ENCODE measurements around the gene SPATA13.

Gene SPATA13

GRCh38 chr13:24279327-24280110, 119.0 kb downstream of the SPATA13 start:
- Histone ChIP-seq H3K4me3 (no peak overlapping the region), H3K9me3 (replicated peaks in 1 of 11) (no peaks in the 10 kb centered on the region), H3K9ac (peak overlapping the region in 3 of 11 experiments; percentile 4 to 57 (median 25); a peak in 5 of 22 replicates), H3K27ac (peak overlapping the region in 10 of 11 experiments; percentile 6 to 74 (median 66); a peak in 17 of 22 replicates), H4K20me1 (peaks cover 0 to 51% (median 0%) of the 10 kb centered on the region in 11 experiments; a peak in 6 of 22 replicates), H3K27me3 (no peaks in the 10 kb centered on the region), H3K4me1 (peaks cover 43 to 85% (median 67%) of the 10 kb centered on the region in 10 experiments), H3K36me3 (peaks cover 5 to 46% (median 17%) of the 10 kb centered on the region in 11 experiments; a peak in 18 of 22 replicates), H3K4me2 (peak overlapping the region; percentile 12 to 69 (median 63); a peak in 20 of 22 replicates)
- TF ChIP-seq Cebpa-rat (IDR thresholded peaks at IDR 0.05) = no peak

DNA sequence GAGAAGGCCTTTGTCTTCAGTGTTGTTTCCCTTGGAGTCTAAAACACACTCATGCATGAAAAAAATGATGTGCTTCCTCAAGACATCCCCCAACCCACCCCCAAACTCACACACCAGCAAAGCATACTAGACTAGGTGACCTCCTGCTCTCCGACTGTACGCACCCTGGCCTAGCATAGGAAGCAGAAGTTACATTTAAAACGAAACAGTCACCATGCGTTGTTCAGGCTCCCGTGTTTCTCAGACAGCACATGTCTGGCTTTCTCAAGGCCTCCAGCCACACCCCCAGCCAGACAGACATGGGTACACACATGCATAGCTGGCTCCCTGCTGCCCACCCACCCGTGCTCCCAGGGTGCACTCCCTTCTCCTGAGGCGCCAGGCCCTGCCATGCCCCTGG, 120.2 kb downstream of the SPATA13 start:
- Histone ChIP-seq H3K4me3 (no peak overlapping the region), H3K4me2 (peak overlapping the region; percentile 32 to 69 (median 63)), H4K20me1 (peaks cover 0 to 51% (median 0%) of the 10 kb centered on the region in 11 experiments; a peak in 6 of 22 replicates), H3K9ac (peak overlapping the region in 10 of 11 experiments; percentile 4 to 60 (median 46); a peak in 15 of 22 replicates), H3K4me1 (peaks cover 31 to 73% (median 55%) of the 10 kb centered on the region in 10 experiments), H3K27me3 (no peaks in the 10 kb centered on the region), H3K9me3 (replicated peaks in 1 of 11) (no peaks in the 10 kb centered on the region), H3K27ac (peak overlapping the region in 10 of 11 experiments; percentile 15 to 74 (median 66); a peak in 18 of 22 replicates), H3K36me3 (peaks cover 12 to 57% (median 26%) of the 10 kb centered on the region in 11 experiments; a peak in 20 of 22 replicates)
- TF ChIP-seq Cebpa-rat (IDR thresholded peaks at IDR 0.05) = no peak

- H3K27me3 ChIP-seq = no peaks in the 10 kb centered on the region
- no peaks in the 10 kb centered on the region for H3K9me3 ChIP-seq (replicated peaks in 1 of 11)
- H3K4me1 ChIP-seq = peaks cover 24 to 67% (median 48%) of the 10 kb centered on the region in 10 experiments
- no peak for TF ChIP-seq Cebpa-rat (IDR thresholded peaks at IDR 0.05)
- peak overlapping the region; percentile 32 to 69 (median 62) for H3K4me2 ChIP-seq
- peak overlapping the region in 9 of 11 experiments; percentile 35 to 74 (median 68); a peak in 17 of 22 replicates for H3K27ac ChIP-seq
- peaks cover 0 to 51% (median 0%) of the 10 kb centered on the region in 11 experiments; a peak in 6 of 22 replicates for H4K20me1 ChIP-seq
- peaks cover 18 to 64% (median 33%) of the 10 kb centered on the region in 11 experiments for H3K36me3 ChIP-seq
- H3K4me3 ChIP-seq = no peak overlapping the region
- peak overlapping the region in 8 of 11 experiments; percentile 4 to 60 (median 48); a peak in 10 of 22 replicates for H3K9ac ChIP-seq
Measured at GRCh38 chr13:24281188-24282008, 120.9 kb downstream of the SPATA13 start.

DNA sequence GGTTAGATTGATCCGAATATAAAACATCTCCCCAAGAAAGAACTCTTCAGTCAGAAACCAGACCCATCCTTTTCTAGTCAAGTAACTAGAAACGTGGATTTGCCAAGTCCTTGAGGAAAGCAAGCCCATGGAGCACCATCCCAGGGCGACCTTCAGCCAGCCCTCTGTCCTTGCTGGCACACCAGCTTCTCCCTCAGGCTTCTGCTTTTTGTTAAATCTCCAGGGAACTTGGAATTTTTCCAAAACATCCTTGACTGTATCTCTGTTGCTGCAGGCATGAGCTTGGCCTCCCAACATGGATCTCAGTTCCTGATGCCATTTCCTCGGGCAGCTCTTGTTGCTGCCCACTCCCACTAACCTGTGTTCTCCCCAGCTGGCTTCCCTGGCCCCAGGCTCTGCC, 121.7 kb downstream of the SPATA13 start:
- H3K9me3 ChIP-seq (replicated peaks in 1 of 11) = no peaks in the 10 kb centered on the region
- H3K9ac ChIP-seq = peak overlapping the region in 1 of 11 experiments; percentile 20; a peak in 1 of 22 replicates
- H3K36me3 ChIP-seq = peaks cover 21 to 72% (median 42%) of the 10 kb centered on the region in 11 experiments
- peaks cover 19 to 58% (median 42%) of the 10 kb centered on the region in 10 experiments for H3K4me1 ChIP-seq
- TF ChIP-seq Cebpa-rat (IDR thresholded peaks at IDR 0.05) = no peak
- no peak overlapping the region for H3K4me3 ChIP-seq
- peak overlapping the region in 2 of 11 experiments; percentile 41 to 65; a peak in 3 of 22 replicates for H3K4me2 ChIP-seq
- peaks cover 0 to 51% (median 0%) of the 10 kb centered on the region in 11 experiments; a peak in 6 of 22 replicates for H4K20me1 ChIP-seq
- no peaks in the 10 kb centered on the region for H3K27me3 ChIP-seq
- no peak overlapping the region for H3K27ac ChIP-seq

GRCh38 chr13:24284889-24285565, 124.5 kb downstream of the SPATA13 start:
- Histone ChIP-seq H3K9ac (no peak overlapping the region), H4K20me1 (peaks cover 0 to 40% (median 0%) of the 10 kb centered on the region in 11 experiments; a peak in 6 of 22 replicates), H3K27me3 (no peaks in the 10 kb centered on the region), H3K4me1 (peaks cover 14 to 32% (median 17%) of the 10 kb centered on the region in 10 experiments), H3K9me3 (replicated peaks in 1 of 11) (no peaks in the 10 kb centered on the region), H3K4me2 (no peak overlapping the region), H3K27ac (no peak overlapping the region), H3K36me3 (peaks cover 42 to 91% (median 69%) of the 10 kb centered on the region in 11 experiments), H3K4me3 (no peak overlapping the region)
- no peak for TF ChIP-seq Cebpa-rat (IDR thresholded peaks at IDR 0.05)

GRCh38 chr13:24286624-24287023, 126.1 kb downstream of the SPATA13 start:
- H3K4me3 ChIP-seq = no peak overlapping the region
- no peaks in the 10 kb centered on the region for H3K9me3 ChIP-seq (replicated peaks in 1 of 11)
- no peaks in the 10 kb centered on the region for H3K27me3 ChIP-seq
- peaks cover 55 to 99% (median 85%) of the 10 kb centered on the region in 11 experiments for H3K36me3 ChIP-seq
- no peak overlapping the region for H3K27ac ChIP-seq
- peaks cover 0 to 16% (median 1%) of the 10 kb centered on the region in 10 experiments; a peak in 14 of 20 replicates for H3K4me1 ChIP-seq
- peaks cover 0 to 27% (median 0%) of the 10 kb centered on the region in 11 experiments; a peak in 7 of 22 replicates for H4K20me1 ChIP-seq
- H3K4me2 ChIP-seq = no peak overlapping the region
- no peak overlapping the region for H3K9ac ChIP-seq
- no peak for TF ChIP-seq Cebpa-rat (IDR thresholded peaks at IDR 0.05)

DNA sequence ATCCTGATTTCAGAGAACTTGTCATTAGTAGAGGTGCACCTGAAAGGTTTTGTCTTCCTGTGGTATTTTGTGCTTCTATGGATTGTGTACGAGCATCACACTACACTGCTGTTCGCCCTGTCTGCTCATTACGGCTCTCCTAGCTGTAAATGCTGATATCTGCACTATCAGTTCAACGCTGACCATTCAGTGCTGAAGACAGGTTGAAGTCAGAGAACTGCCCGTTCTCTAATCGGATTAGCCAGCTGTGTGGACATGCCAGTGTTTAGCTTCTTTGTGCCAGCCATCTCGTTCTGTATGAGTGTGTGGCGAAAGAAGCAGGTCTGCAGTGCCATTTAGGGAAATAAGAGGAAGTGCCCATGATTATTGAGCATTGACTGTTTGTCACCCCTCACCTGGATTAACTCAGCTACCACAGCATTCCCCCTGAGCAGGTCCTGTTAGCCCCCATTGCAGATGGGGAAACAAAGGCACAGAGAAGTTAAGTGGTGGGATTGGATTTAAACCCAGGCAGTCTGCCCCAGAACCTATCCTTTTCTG, 127.3 kb downstream of the SPATA13 start:
- Histone ChIP-seq H4K20me1 (peaks cover 0 to 15% (median 0%) of the 10 kb centered on the region in 11 experiments; a peak in 5 of 22 replicates), H3K36me3 (peaks cover 64 to 98% (median 89%) of the 10 kb centered on the region in 11 experiments), H3K4me2 (no peak overlapping the region), H3K4me3 (no peak overlapping the region), H3K4me1 (peaks cover 0 to 4% (median 0%) of the 10 kb centered on the region in 10 experiments; a peak in 5 of 20 replicates), H3K27me3 (no peaks in the 10 kb centered on the region), H3K27ac (no peak overlapping the region), H3K9ac (no peak overlapping the region), H3K9me3 (replicated peaks in 1 of 11) (no peaks in the 10 kb centered on the region)
- no peak for TF ChIP-seq Cebpa-rat (IDR thresholded peaks at IDR 0.05)

DNA sequence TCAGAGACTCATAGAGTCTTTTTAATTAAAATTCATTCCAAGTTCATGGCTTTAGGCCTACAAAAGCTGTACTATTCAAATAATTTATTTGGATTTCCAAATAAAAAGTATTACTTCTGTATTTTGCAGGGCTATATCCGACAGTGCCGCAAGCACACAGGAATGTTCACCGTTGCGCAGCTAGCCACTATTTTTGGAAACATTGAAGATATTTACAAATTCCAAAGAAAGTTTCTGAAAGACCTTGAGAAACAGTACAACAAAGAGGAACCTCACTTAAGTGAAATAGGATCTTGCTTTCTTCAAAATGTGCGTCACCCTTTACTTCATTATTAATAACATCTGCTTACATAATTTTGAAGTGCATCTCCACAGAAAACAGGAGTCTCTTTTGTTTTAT, 128.3 kb downstream of the SPATA13 start:
- Histone ChIP-seq H3K9ac (no peak overlapping the region), H3K36me3 (peaks cover 66 to 98% (median 90%) of the 10 kb centered on the region in 11 experiments), H3K9me3 (replicated peaks in 1 of 11) (no peaks in the 10 kb centered on the region), H3K4me3 (no peak overlapping the region), H3K27ac (no peak overlapping the region), H3K4me1 (no peaks in the 10 kb centered on the region), H3K4me2 (no peak overlapping the region), H4K20me1 (peaks cover 0 to 7% (median 0%) of the 10 kb centered on the region in 11 experiments; a peak in 3 of 22 replicates), H3K27me3 (no peaks in the 10 kb centered on the region)
- TF ChIP-seq Cebpa-rat (IDR thresholded peaks at IDR 0.05) = no peak
